ENCODE measurements around the gene HEATR9. TPM values are rescaled to one million over a fixed set of nuclear protein-coding genes. Genes with fewer than 3 reads are reported as not detected.

Gene HEATR9
- total RNA-seq, 1 donor from 2014 or later = not detected

GRCh38 chr17:35821308-35821707, 47.4 kb downstream of the HEATR9 start:
- DNase-seq (no peak), ATAC-seq (ENCODE audit: poor library complexity) (no peak)
- intact Hi-C loops (cut with DNase I) = no loop called here

- DNase-seq (no peak), ATAC-seq (ENCODE audit: poor library complexity) (no peak)
- intact Hi-C loops (cut with DNase I) = no loop called here
Measured at GRCh38 chr17:35819455-35819854, 49.2 kb downstream of the HEATR9 start.

- DNase-seq (no peak), ATAC-seq (ENCODE audit: poor library complexity) (no peak)
- intact Hi-C loops (cut with DNase I) = no loop called here
Measured at GRCh38 chr17:35817196-35817595, 51.5 kb downstream of the HEATR9 start.

DNA sequence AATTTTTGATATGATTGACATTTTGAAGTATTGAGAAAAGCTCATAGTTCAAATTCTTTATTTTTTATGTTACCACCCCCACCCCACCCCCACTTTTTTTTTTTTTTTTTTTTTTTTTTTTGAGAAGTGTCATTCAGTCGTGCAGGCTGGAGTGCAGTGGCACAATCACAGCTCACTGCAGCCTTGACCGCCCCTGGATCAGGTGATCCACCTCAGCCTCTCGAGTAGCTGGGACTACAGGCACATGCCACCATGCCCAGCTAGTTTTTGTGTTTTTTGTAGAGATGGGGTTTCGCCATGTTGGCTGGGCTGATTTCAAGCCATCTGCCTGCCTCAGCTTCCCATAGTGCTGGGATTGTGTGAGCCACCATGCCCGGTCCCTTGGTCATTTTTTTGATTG, 52.0 kb downstream of the HEATR9 start:
- ATAC-seq (ENCODE audit: poor library complexity) = no peak
- no peak for DNase-seq
- intact Hi-C loops (cut with DNase I) = no loop called here

DNA sequence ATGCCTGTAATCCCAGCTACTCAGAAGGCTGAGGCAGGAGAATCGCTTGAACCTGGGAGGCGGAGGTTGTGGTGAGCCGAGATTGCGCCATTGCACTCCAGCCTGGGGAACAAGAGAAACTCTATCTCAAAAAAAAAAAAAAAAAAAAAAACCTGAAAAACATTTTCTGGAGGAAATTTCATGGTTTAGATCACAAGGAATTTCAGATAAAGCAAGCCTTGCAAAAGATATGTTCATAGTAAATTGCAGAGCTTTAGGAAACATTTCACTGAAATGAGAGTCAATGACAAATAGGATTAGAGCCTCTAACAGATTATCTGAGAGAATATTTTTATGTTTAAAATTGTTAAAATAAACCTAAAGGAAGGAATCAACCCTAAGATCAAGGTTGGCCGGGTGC, 56.2 kb downstream of the HEATR9 start:
- intact Hi-C loops (cut with DNase I) = no loop called here
- no peak for ATAC-seq (ENCODE audit: poor library complexity)

DNA sequence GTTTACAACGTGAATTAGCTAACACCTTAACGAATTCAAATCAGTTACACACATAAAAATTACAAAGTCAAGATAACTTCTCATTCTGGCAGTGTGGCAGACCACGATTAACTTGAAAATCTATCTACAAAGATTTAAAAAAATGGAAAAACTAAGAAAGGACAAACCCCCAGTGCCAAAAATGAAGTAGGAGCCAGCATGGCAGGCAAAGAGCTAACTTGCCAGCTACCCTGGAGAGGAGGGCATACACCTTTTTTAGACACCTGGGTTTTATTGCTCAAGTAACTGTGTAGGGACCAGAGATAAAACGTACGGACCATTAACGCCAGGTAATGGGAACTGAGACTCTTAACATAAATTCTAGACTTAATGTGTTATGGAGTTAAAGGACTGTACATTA, 56.9 kb downstream of the HEATR9 start:
- ATAC-seq (ENCODE audit: poor library complexity) (no peak), DNase-seq (no peak)
- intact Hi-C loops (cut with DNase I) = no loop called here

More for the DNA sequence above, 56.2 kb downstream of the HEATR9 start:
- DNase-seq = no peak

GRCh38 chr17:35809855-35810461, 58.7 kb downstream of the HEATR9 start:
- ATAC-seq (ENCODE audit: poor library complexity) (no peak), DNase-seq (no peak)
- intact Hi-C loops (cut with DNase I) = no loop called here

DNA sequence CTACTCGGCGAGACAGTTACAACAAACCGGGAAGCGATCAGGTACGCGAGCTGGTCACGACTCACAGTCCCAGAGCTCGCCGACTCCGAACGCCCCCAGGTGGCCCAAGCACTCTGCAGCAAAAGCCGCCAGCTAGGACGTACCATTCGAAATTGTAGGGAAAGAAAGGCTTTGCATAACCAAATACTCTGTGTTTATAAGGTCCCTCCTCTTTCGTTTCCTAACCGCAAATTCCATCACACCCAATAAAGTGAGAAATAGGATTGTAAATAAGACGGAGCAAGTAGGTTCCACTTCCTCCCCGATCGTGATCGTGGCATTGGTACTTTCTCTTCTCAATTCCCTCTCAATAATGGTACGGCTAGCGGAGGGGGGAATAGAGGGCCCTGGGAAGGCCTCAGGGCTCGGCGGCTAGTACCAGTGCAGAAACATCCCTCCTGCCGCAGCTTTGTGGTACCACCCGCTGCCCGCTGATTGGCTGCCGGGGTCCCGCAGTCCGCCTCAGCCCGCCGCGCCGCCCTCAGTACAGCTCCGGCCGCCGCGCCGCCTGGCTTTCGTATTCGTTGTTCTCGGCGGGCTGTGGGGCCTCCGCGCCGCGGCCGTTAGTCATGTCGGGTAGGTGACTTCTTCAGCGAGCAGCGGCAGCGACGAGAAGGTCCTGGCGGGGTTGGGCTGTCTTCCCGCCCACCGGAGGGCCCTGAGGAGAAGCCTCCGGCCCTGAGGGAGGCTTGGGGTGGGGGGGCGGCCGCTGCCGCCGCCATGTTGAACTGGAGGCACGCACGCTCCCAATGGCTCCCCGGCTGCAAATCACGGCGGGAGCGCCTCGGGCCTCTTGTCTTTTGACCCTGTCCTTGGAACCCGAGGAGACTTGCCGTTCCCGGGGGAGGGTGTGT, 59.5 kb downstream of the HEATR9 start, which contains the start of gene TAF15:
TAF15 (plus strand) TSS at position 523 of the 893 bp plus-strand sequence; CDS start at position 609, 86 bp downstream.
- DNase-seq (peak; percentile 97), ATAC-seq (ENCODE audit: poor library complexity) (peak; percentile 98)
- intact Hi-C loops (cut with DNase I) = no loop called here

DNA sequence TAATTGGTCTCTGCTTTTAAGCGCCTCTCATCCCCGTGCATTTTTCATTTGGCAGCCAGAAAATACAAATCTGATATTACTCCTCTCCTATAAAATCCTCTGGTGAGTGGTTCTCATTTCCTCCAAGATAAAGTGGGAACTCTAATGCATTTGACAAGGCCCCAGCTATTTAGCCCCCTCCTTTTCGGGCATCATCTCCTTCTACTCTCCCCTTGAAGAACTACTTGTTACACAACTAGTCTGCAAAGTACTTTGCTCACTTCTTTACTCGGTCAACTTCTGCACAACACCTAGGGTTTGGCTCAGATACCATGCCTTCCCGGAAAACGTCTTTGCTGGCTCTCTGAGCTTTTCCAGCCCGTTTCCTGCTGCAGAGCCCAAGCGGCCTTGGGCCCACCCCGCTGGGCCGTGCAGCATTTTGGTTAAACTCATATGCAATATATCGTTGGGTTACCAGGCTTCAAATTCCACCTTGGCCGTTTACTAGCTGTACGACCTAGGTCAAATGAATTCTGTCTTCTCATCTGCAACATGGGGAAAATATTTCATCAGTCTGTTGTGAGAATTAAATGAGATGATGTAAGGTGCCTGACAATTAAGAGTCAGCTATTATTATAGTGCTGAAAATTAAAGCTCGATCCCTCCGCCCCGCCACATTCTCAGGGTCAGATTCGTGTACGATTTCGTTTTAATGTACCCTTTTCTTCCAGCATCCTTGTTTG, 60.3 kb downstream of the HEATR9 start:
- intact Hi-C loops (cut with DNase I) = no loop called here
- DNase-seq = no peak
- ATAC-seq (ENCODE audit: poor library complexity) = no peak

- DNase-seq (no peak), ATAC-seq (ENCODE audit: poor library complexity) (no peak)
- intact Hi-C loops (cut with DNase I) = no loop called here
Measured at GRCh38 chr17:35807371-35808144, 61.1 kb downstream of the HEATR9 start.

Other genes with a start within 250 kb of the HEATR9 start
- 22.3 TPM for gene RASL10B, start 137.3 kb downstream of the HEATR9 start, total RNA-seq
- gene GAS2L2, start 115.7 kb downstream of the HEATR9 start, total RNA-seq = 0.11 TPM
- not detected for gene C17orf50, start 108.0 kb downstream of the HEATR9 start, total RNA-seq
- gene MMP28, start 73.2 kb downstream of the HEATR9 start, total RNA-seq = 1.2 TPM
- gene TAF15, start 59.4 kb downstream of the HEATR9 start, total RNA-seq = 94.8 TPM
- 1.6 TPM for gene CCL5, start 11.5 kb upstream of the HEATR9 start, total RNA-seq
- gene RDM1, start 61.9 kb upstream of the HEATR9 start, total RNA-seq = not detected
- gene LYZL6, start 74.8 kb upstream of the HEATR9 start, total RNA-seq = not detected
- gene CCL16, start 112.6 kb upstream of the HEATR9 start, total RNA-seq = not detected
- 7.2 TPM for gene CCL14, start 117.8 kb upstream of the HEATR9 start, total RNA-seq
- not detected for gene CCL15, start 132.7 kb upstream of the HEATR9 start, total RNA-seq
- not detected for gene CCL23, start 149.1 kb upstream of the HEATR9 start, total RNA-seq
- 2.7 TPM for gene CCL18, start 195.4 kb upstream of the HEATR9 start, total RNA-seq
- gene CCL3, start 221.3 kb upstream of the HEATR9 start, total RNA-seq = 0.27 TPM
- gene CCL4, start 234.9 kb upstream of the HEATR9 start, total RNA-seq = 0.62 TPM

Data from Right ventricle myocardium superior (tissue), 1 donor.